Smooth muscle cell of the brain vasculature (primary cell): ENCODE results near the gene VAV3.

Experiments
- DNase-seq: peaks from one replicate; pipeline ENCODE4 v3.0.0-alpha.2; 2012; ENCODE audit warnings: low read depth, low spot score

Gene VAV3

DNA sequence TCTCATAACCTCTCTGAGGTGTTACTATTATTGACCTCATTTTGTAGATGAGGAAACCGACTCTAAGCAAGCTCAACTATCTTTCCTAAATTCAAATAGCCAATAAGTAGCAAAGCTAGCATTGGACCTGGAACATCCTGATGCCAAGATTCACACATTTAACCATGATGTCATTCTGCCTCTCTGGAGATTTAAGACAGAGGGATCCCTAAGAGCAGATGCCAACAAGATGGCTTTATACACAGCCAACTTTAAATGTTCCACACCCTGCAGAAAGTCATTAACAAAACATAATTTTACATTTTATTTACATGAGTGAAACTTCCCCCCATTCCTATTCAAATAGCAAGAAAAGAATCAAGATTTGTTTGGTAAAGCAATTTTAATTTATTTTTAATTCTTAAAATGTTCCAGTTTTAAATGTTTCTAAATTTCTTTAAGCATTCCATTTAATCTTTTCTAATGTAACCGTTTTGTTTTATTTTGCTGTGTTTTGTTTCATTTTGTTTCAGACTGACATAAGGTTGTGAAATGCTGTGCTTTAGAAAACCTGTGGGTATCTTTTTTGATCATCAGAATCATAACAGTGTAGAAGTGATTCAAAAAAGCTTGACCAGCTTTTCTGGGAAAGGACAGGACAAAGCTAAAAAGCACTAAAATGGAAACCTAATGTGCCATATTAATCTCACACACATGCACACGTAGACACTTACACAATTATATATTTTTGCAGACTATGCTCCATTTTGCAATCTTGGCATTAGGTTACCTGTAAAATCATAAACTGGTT is 7.6 kb upstream of the VAV3 start:
- no peak for DNase-seq

DNA sequence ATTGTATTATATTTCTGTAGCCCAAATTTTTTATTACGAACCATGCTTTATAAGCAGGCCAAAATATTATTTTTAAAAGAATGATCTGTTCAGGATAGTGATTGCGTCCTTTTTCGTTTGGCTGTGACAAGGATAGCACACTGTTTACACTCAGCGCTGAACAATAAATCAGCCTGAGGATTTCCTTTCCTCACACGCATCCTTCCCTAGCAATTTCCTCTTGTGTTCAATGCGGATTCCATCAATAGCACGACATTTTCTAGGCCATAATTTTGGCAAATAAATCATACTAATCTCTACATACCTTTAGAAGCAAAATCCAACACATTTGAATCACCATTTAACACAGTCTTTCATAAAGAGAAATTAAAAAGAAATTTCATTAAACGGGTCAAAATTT is 1.6 kb upstream of the VAV3 start:
- DNase-seq, result no peak

DNA sequence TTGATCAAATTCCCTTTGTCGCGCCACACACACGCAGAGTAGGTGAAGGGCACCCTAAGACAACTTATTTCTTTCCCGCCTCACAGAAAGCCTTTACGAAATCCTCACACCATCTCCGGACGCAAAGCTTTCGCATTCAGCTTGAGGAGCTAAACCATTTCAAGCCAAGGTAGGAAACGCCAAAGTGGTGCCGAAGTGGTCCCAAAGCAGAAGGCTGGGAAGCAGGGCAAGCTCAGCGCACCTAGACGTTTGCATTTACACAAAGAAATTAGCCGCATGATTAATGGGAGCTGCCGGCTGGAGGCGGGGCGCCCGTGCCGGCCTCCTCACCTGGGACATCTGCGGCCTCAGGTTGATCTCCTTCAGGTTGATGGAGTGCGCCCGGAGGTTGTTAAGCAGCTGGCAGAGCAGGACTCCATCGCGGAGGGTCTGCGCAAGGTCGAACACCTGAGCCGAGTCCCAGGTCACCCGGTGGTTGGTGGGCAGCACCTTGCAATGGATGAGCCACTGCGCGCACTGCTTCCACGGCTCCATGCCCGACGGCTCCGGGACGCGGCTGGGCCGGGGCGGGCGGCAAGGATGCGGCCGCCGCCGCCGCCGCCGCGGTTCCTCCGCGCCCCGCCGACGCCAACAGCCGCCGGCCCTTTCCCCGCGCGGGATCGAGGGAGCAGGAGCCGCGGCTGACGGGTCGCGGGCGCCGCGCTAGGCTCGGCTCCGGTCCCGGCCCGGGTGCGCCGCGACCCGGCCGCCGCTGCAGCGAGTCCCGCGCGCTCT is 457 bp downstream of the VAV3 start:
- no peak for DNase-seq

GRCh38 chr1:107963601-107964335 is 1.2 kb downstream of the VAV3 start:
- DNase-seq, result no peak

DNA sequence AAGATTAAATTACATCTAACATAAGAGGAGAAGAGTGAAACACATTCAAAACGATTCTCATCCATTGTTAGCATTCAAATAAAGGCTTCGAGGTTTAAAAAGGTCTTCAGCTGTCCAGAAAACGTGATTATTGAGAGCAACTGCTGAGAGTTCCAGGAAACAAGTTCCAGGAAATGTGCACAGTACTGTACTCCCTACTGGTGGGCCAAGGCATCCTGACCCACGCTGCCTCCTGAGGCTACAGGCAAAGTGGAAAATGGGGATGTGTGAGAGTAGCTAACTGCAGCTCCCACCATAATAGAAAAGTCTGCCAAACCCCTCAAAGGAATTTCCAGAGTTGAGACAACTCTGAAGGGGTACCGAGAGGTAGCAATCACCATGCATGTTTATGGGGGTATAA is 2.0 kb downstream of the VAV3 start:
- DNase-seq, result no peak

DNA sequence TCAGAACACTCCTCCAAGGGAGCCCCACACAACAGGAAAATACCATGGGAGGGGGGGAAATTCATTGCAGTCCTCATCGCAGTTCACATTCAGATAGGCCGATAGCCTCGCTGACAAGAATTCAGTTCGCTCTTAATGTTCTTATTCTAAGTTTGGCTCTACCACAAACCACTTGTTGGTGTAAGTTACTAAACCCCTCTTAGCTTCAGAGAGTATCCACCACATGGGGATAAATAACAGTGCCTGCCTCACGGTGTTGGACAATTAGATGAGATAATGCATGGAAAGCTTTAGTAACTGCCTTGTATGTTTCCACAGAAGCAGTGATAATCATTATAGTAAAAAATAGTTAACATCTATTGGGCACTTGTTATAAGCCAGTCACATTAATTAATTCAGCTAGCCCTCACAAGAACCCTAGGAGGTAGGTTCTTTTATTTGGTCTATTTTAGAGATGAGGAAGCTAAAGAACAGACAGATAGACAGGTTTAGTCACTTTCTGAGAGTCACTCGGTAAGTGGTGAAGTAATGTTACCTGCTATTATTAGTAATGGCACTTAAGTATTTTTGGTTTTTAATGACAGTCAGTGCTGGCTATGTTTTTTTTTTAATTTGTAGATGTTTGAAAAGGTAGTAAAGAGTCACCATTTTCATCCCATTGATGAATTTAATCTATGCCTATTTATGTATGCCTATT is 10.1 kb downstream of the VAV3 start:
- DNase-seq, result no peak

DNA sequence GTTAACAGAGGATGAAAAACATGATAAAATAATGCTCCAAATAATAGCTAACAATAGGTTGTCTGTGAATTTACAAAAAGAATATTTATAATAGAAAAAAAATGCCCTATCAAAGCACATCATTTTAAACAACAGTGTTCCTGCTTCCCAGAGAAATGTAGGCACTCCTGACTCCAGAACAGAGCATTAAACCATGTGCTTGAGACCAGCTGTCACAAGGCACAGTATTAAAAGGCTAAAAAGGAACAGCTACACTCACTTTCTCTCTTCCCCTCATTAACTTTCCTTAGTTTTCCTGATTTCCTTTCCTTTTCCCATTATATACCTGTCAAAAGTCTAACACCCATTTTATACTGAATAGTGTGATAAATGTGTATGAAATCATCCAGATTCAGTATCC is 10.9 kb downstream of the VAV3 start:
- DNase-seq, result no peak

GRCh38 chr1:107953556-107953955 is 11.4 kb downstream of the VAV3 start:
- no peak for DNase-seq

- no peak for DNase-seq
Observed at GRCh38 chr1:107952989-107953388, 12.0 kb downstream of the VAV3 start.

- no peak for DNase-seq
Observed at GRCh38 chr1:107950464-107950863, 14.5 kb downstream of the VAV3 start.

- no peak for DNase-seq
Observed at GRCh38 chr1:107949467-107950253, 15.3 kb downstream of the VAV3 start.

GRCh38 chr1:107946794-107947193 is 18.2 kb downstream of the VAV3 start:
- DNase-seq, result no peak

DNA sequence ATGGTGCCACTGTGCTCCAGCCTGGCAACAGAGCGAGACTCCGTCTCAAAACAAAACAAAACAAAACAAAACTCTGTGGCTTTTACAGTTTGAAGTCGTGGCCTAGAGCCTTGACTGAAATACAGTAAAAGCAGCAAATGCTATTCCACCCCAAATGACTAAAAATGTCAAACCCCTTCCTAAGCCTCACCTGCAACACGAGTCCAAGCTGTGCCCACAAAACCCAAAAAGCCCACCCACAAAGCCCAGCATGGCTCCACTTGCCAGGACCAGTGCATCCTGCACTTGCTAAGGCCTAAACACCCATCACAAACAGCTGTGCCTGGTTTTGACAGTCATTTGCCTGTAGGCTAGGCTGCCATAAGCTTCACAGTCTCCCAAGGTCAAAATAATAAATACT is 21.3 kb downstream of the VAV3 start:
- no peak for DNase-seq

DNA sequence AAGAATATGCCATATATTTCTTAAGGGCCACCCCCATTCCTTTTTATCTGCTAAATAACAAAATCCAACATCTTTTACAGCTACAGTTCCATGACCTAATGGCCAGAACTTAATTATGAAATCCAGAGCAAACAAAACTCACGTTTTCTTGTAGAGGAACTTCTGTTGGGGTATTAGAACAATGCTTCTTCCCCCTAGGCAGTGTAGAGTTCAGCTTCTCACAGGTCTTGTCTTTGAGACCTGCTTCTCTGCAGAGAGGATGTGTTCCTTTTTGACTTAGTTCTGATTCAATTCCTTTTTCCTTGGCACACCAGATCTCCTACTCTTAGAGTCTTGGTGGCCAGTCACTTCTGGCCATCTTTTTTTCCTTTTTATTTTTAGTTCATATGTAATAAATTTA is 22.2 kb downstream of the VAV3 start:
- DNase-seq, result no peak

- DNase-seq, result no peak
Observed at GRCh38 chr1:107941531-107941930, 23.4 kb downstream of the VAV3 start.

- no peak for DNase-seq
Observed at GRCh38 chr1:107941123-107941522, 23.9 kb downstream of the VAV3 start.

DNA sequence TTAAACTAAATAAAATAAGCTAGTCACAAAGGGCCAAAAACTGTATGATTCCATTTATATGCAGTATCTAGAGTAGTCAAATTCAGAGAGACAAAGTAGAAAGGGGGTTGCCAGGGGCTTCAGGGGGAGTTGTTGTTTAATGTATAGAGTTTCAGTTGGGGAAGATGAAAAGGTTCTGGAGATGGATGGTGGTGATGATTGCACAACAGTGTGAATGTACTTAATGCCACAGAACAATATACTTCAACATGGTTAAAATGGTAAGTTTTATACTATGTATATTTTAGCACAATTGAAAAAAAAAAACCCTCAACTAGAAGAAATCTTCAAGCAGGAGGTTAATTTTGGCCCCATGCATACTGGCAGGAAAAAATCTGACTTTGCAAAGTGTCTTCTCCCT is 24.3 kb downstream of the VAV3 start:
- no peak for DNase-seq

GRCh38 chr1:107940017-107940577 is 24.9 kb downstream of the VAV3 start:
- no peak for DNase-seq

DNA sequence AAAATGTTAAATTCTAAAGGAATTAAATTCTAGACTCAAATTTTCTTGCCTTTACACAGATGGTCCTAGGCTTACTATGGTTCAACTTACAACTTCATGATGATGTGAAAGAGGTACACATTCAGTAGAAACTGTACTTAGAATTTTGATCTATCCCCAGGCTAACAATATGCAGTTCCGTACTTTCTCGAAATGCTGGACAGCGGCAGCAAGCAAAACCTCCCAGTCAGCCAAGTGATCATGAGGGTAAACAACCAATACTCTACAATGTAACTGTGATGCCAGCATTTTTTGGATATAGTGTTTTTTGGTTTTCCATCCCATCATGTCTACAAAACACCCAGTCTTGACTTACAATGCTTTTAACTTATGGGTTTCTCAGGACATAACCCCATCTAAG is 25.7 kb downstream of the VAV3 start:
- no peak for DNase-seq
